Measurements from ENCODE around the gene KIF7. TPM values are rescaled to one million over a fixed set of nuclear protein-coding genes. Genes with fewer than 3 reads are reported as not detected.

Gene KIF7
- total and polyA plus RNA-seq, 2 of the 4 experiments (the other 2 are of a cell fraction) = 5.0 to 9.0 TPM

DNA sequence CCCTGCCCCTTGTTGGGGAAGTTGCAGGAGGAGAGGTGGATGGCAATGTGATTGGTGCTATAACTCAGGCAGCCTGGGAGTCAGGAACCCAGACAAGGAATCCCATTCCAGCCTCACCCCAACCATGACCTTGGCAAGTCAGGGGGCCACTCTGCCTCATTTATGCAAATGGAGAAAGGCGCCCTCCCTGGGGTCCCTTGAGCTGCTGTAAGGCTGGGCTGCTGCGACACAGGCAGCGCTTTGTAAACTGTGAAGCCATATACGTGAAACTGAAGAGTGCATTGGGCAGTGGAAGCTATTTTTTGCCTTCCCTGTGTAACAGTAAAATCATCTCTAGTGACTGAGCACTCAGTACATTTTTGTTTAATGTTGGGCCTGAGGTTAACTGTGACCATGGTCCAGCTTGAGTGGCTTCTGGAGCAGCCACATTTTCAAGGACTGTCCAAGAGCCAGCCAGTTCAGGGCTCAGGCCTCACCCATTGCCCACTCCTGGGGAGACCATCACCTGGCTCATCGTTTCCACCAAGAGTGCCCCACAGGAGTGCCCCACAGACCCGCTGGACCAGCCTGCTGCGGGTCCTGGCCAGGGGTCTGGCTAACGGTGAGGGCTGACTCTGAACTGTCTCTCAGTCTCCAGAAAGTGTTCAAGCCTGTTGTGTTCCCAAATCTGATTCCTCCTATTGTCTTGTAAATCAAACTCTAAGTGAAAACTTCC, 27.9 kb downstream of the KIF7 start:
- no peak overlapping the region for H3K4ac ChIP-seq (ENCODE audit: low read depth, low read length)
- dilution Hi-C loops (cut with HindIII; ENCODE audit: low sequenced_read_pairs, unreplicated experiment) = no loop called here
- POLR2A ChIA-PET (ENCODE audit: unreplicated experiment) = interaction anchor here (0.6 kb wide), 1 partner anchor 790 kb away, joined by 8 read pairs; no protein-coding TSS in a partner anchor
- no peak overlapping the region for H3K27ac ChIP-seq (ENCODE audit: insufficient read depth, low read length)
- intact Hi-C loops (cut with micrococcal nuclease) = no loop called here
- no peak overlapping the region for H3K18ac ChIP-seq (ENCODE audit: low read depth, low read length)
- no peaks in the 10 kb centered on the region for H4K20me1 ChIP-seq (ENCODE audit: insufficient read depth, low read length)
- in situ Hi-C loops (cut with MboI; ENCODE audit: low sequenced_read_pairs) = no loop called here
- no peak overlapping the region for H4K91ac ChIP-seq (ENCODE audit: insufficient read depth, low read depth, low read length)
- H3K9me3 ChIP-seq (ENCODE audit: control insufficient read depth, insufficient read depth, low read length) = no peaks in the 10 kb centered on the region
- DNase-seq = no peak
- 94% methylated on average over 5 of the region's 8 CpGs; no CpG with 5 or more reads in 1 of the 2 experiments for WGBS, 2 experiments (ENCODE audit: extremely low coverage in 2 of 2, insufficient read length in 1 of 2)
- TF ChIP-seq RAD21 (IDR thresholded peaks at IDR 0.05; ENCODE audit: low read length) = no peak
- TF ChIP-seq NFE2L2 (IDR thresholded peaks at IDR 0.05; ENCODE audit: low read depth, low read length) = no peak
- TF ChIP-seq, protein P1, sequence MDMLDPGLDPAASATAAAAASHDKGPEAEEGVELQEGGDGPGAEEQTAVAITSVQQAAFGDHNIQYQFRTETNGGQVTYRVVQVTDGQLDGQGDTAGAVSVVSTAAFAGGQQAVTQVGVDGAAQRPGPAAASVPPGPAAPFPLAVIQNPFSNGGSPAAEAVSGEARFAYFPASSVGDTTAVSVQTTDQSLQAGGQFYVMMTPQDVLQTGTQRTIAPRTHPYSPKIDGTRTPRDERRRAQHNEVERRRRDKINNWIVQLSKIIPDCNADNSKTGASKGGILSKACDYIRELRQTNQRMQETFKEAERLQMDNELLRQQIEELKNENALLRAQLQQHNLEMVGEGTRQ (IDR thresholded peaks at IDR 0.05; ENCODE audit: low read depth, low read length) = no peak
- TF ChIP-seq MAFK (IDR thresholded peaks at IDR 0.05; ENCODE audit: low read depth, low read length) = no peak
- TF ChIP-seq MXI1 (IDR thresholded peaks at IDR 0.05; ENCODE audit: borderline replicate concordance, low read depth, low read length) = no peak
- no peak for TF ChIP-seq MAZ (IDR thresholded peaks at IDR 0.05; ENCODE audit: borderline replicate concordance, low read depth, low read length)
- TF ChIP-seq, protein P2, sequence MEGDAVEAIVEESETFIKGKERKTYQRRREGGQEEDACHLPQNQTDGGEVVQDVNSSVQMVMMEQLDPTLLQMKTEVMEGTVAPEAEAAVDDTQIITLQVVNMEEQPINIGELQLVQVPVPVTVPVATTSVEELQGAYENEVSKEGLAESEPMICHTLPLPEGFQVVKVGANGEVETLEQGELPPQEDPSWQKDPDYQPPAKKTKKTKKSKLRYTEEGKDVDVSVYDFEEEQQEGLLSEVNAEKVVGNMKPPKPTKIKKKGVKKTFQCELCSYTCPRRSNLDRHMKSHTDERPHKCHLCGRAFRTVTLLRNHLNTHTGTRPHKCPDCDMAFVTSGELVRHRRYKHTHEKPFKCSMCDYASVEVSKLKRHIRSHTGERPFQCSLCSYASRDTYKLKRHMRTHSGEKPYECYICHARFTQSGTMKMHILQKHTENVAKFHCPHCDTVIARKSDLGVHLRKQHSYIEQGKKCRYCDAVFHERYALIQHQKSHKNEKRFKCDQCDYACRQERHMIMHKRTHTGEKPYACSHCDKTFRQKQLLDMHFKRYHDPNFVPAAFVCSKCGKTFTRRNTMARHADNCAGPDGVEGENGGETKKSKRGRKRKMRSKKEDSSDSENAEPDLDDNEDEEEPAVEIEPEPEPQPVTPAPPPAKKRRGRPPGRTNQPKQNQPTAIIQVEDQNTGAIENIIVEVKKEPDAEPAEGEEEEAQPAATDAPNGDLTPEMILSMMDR (conservative IDR thresholded peaks at IDR 0.05; ENCODE audit: low read depth, low read length) = no peak
- TF ChIP-seq RFX5 (IDR thresholded peaks at IDR 0.05; ENCODE audit: low read depth, low read length) = no peak
- no peak for TF ChIP-seq CHD1 (IDR thresholded peaks at IDR 0.05; ENCODE audit: low read depth, low read length)
- TF ChIP-seq FOS (IDR thresholded peaks at IDR 0.05; ENCODE audit: low read depth, low read length) = no peak
- no peak overlapping the region for H2AFZ ChIP-seq (replicated peaks; ENCODE audit: low read length, poor library complexity)
- ATAC-seq (ENCODE audit: low read depth) = no peak
- no peak overlapping the region for H3K23ac ChIP-seq (ENCODE audit: low read depth, low read length)
- H3K9ac ChIP-seq (ENCODE audit: low read depth, low read length) = no peak overlapping the region
- no peak overlapping the region for H3K14ac ChIP-seq (replicated peaks; ENCODE audit: low read depth, low read length)
- H2AK9ac ChIP-seq (replicated peaks; ENCODE audit: low read depth, low read length, poor library complexity) = no peak overlapping the region
- no peak overlapping the region for H4K5ac ChIP-seq (ENCODE audit: low read depth, low read length)
- no TSS peak for BruUV-seq (replicated peaks)
- peaks cover 83% of the 10 kb centered on the region for H3K36me3 ChIP-seq (ENCODE audit: control insufficient read depth, insufficient read depth, low read length)
- CTCF ChIA-PET = no interaction called here
- H3K56ac ChIP-seq (ENCODE audit: extremely low read depth, insufficient read depth, low read length) = no peak overlapping the region
- no peak overlapping the region for H3K4me3 ChIP-seq (ENCODE audit: insufficient read depth, low read depth, low read length)
- no peaks in the 10 kb centered on the region for H3K9me1 ChIP-seq (ENCODE audit: insufficient read depth, low read length)
- H4K8ac ChIP-seq (ENCODE audit: low read depth in 2 of 2, low read length in 2 of 2) = no peak overlapping the region
- no peak overlapping the region for H2AK5ac ChIP-seq (ENCODE audit: low read depth, low read length)
- H3K4me1 ChIP-seq (ENCODE audit: control insufficient read depth, insufficient read depth, low read length) = no peaks in the 10 kb centered on the region
- H3K4me2 ChIP-seq (ENCODE audit: low read depth, low read length) = no peak overlapping the region
- peaks cover 3% of the 10 kb centered on the region in 2 experiments; a peak in 2 of 4 replicates for H3K79me1 ChIP-seq (ENCODE audit: low read depth in 1 of 2, low read length in 2 of 2)
- H2BK20ac ChIP-seq (ENCODE audit: low read depth, low read length) = no peak overlapping the region
- no peak overlapping the region for H2BK5ac ChIP-seq (ENCODE audit: low read depth, low read length, poor library complexity, severe bottlenecking)
- H2BK15ac ChIP-seq (ENCODE audit: low read depth, low read length) = no peak overlapping the region
- H3K27me3 ChIP-seq (ENCODE audit: control insufficient read depth, insufficient read depth, low read length) = no peaks in the 10 kb centered on the region
- H2BK120ac ChIP-seq (ENCODE audit: low read depth, low read length) = no peak overlapping the region
